ENCODE measurements around the gene CERS5.

CERS5 gene, protein sequence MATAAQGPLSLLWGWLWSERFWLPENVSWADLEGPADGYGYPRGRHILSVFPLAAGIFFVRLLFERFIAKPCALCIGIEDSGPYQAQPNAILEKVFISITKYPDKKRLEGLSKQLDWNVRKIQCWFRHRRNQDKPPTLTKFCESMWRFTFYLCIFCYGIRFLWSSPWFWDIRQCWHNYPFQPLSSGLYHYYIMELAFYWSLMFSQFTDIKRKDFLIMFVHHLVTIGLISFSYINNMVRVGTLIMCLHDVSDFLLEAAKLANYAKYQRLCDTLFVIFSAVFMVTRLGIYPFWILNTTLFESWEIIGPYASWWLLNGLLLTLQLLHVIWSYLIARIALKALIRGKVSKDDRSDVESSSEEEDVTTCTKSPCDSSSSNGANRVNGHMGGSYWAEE

DNA sequence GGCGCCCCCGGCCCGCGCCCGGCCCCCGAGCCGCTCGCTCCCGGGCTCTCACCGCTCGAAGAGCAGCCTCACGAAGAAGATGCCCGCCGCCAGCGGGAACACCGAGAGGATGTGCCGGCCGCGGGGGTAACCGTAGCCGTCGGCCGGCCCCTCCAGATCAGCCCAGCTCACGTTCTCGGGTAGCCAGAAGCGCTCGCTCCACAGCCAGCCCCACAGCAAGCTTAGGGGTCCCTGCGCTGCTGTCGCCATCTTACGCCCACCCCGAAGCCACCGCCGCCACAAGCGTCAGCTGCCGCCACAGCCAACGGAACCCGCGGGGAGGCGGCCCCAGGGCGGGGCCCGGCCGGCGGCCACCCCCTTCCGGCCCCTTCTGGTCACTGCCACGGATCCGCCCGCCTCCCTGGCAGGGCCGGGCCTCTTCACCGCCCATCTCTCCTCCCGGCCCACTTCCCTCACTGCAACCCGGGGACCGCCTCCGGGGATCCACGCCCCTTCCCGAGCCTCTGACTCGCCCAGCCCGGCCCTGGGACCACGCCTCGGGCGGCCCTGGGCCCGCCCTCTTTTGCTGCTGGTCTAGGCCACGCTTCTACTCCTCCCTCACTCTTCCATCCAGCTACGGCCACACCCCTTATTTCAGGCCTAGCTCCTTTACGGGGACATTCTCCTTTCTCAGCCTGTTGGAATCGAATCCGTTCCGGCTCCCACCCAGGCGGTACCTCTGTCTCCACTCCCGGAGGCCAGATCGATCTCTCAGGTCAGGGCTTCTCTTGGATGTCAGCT lies at the start of gene CERS5:
TSS of gene CERS5 (minus strand) at position 321 of the 780 bp plus-strand sequence. CDS start at position 249, 72 bp downstream.
- in situ Hi-C loops (cut with MboI; ENCODE audit: low sequenced_read_pairs), result no loop called here

DNA sequence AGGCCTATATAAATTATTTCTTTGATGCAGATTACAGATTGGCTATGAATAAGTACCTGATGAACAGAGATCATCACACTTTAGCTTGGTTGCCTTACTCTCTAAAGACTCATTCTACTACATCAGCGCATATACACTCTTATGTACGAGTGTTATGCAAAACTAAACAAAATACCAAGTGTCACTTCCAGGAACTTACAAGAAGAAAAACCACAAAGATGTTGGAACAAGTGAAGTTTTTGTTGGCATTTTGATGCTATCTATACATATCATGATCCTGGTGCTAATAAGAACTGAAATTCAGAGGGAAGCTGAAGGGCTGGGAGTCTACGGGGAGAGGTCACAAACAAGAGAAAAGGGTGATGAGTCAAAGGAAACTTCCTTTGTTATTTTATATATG lies 47.9 kb upstream of the CERS5 start:
- in situ Hi-C loops (cut with MboI; ENCODE audit: low sequenced_read_pairs), result no loop called here

DNA sequence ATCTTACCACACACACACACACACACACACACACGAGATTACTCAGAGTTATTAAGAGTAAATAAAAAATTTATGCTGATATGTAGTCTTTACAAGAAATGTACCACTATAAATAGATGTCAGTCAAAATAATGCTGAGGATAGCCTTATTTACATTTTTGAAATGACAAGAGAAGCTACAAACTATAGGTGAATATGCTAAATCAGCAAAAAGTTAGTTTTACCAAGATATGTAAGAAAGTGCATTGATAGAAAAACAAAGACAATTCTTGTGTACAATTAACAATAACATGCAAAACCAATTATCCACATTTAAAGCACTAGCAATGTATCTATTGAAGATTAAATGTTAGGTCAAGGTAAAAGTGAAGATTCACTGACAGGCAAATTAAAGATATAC lies 46.8 kb upstream of the CERS5 start:
- in situ Hi-C loops (cut with MboI; ENCODE audit: low sequenced_read_pairs), result no loop called here

DNA sequence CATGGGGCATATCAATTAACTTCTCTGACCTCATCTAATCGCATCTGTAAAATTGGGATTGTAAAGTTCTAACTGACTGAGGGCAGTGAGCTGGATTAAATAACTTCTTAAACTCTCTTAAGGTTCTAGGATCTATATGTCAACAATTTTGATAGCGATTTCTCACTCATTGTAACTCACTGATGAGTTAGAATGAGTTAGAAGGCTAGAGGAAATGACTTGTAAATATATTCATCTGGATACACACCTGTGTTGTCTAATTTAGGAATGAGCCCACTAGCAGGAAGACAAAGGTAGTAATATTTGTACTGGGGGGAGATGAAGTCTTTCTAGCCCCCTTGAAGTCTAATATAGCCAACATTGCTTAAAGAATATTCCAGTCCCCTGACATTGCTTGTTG lies 46.3 kb upstream of the CERS5 start:
- in situ Hi-C loops (cut with MboI; ENCODE audit: low sequenced_read_pairs), result no loop called here

DNA sequence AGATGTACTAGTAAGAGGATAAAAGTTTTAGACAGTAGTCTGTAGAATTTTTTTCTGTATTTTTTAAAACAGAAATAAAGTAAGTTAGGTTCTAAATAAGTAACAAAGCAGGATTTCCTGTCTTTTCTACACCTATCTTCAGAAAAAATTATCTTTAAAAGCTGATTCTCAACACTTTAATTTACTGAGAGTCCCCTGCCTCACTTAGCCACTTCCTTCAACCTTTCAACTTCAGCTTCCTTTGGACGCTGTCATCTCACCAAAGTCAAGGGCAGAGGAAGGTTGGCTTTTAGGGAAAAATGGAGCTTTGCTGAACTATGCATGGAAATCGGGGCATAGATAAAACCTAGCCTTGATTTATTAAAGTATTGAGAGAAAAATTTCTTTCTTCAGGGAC lies 44.9 kb upstream of the CERS5 start:
- in situ Hi-C loops (cut with MboI; ENCODE audit: low sequenced_read_pairs), result no loop called here

DNA sequence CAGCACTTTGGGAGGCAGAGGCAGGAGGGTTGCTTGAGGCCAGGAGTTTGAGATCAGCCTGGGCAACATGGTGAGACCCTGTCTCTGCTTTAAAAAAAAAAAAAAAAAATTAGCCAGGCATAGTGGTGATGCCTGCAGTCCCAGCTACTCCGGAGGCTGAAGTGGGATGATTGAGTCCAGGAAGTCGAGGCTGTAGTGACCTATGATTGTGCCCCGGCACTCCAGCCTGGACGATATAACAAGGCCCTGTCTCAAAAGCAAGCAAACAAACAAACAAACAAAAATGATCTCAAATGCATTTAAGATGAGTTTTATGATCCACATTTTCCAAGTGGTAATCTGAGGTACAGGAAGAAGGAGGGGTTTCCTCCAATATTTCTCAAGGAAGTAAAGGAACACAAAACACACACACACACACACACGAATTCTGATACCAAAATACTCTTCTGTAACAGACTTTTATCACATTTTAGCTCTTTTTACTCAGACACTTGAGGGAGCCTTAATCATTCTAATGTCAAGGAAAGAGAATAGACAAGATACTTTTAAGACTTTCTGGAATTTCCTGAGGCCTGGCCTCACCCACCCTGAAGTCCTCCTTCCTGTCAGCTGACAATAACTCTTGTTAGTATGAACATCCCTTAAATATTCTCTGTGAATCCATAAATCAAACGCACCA lies 44.4 kb upstream of the CERS5 start:
- in situ Hi-C loops (cut with MboI; ENCODE audit: low sequenced_read_pairs), result no loop called here

DNA sequence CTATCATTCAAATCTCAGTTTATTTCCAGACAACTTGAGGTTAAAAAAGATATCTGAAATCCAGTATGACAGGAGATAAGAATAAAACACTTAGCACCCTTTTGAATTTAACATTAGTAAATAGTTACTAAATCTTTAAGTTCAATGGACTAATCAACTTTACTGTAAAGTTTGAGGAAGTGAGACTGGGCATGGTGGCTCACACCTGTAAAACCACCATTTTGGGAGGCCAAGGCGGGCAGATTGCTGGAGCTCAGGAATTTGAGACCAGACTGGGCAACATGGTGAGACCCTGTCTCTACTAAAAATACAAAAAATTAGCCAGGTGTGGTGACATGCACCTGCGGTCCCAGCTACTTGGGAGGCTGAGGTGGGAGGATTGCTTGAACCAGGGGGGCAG lies 40.3 kb upstream of the CERS5 start:
- in situ Hi-C loops (cut with MboI; ENCODE audit: low sequenced_read_pairs), result no loop called here

DNA sequence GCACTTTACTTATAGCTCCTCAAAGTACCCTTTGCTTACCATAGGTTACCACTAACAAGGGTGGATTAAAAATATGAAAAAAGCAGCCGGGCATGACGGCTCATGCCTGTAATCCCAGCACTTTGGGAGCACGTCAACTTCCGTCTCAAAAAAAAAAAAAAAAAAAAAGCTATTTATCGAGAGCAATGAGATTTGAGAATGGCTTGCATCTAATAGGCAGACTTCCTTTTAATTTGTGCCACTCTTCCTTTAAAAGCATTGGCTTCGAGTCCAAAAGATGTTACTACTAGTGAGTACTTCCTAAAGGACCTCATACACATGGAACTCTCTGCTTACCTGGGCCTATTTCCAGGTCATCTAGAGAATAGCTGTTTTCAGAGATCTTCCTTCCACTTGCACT lies 38.5 kb upstream of the CERS5 start:
- in situ Hi-C loops (cut with MboI; ENCODE audit: low sequenced_read_pairs), result no loop called here

DNA sequence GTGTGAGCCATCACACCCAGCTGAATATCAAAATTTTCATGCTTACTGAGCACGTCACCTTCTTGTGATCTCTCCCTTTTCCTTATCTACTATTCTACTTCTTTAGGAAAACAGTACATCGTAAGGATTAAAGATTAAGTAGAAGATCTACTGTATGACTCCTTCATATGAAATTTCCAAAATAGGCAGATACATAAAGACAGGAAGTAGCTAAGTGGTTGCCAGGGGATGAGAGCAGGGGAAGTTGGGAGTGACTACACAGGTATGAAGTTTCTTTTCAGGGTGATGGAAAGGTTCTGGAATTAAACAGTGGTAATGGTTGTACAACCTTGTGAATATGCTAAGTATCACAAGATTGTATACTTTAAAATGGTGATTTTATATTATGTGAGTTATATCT lies 36.5 kb upstream of the CERS5 start:
- in situ Hi-C loops (cut with MboI; ENCODE audit: low sequenced_read_pairs), result no loop called here

DNA sequence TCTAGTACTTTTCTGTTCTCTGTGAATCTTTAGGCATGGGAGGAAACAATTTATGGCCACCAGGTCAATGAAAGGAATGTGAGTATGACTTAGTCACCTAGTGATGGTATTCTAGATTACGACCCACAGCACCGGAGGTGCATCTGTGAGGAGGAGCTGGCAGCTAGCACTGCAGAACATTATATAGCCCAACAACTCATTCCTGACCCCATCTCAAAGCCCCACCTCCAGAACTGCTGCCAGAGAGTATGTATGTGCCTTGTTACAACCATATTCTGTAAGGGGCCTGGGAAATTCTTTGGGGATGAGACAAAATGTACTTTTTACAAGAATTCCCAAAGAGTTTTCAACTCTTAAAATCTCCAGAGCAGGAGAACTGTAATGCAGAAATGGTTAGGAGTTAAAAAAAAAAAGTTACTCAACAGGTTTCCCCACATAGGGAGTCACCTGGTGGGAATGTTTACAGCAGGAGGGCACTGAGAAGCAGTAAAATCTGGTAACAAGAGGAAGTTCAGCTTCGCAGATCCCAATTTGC lies 34.9 kb upstream of the CERS5 start:
- in situ Hi-C loops (cut with MboI; ENCODE audit: low sequenced_read_pairs), result no loop called here

DNA sequence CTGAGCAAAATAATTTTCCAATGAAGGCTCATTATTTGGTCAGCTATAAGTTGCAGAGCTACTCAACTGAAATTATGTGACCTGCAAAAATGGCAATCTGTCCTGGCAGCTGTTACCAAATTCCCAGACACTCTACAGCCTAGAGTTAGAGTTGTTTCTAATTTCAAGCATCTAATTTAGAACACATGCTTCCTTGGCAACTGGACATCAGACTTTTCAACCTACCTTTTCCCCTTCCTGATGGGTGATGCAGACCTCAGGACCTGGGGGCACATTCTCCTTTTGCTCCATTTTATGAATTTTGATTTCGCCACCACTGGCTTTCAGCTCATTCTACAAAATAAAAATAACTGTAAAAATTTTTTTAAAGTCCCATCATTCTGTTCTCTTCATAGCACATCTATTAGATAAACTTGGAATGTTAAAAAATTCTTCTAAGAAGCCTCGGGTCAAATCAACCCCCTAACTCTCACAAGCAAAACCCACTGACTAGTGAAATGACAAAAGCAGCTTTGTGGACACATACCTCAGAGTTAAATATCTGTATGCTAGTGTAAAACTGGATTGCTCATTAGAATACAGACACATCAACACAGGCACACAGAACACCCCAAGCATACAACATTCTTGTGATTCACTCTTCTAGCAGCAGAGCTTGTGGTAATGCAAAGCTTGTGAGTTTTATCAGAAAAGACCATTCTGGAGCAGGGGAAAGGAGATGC lies 33.5 kb upstream of the CERS5 start:
- in situ Hi-C loops (cut with MboI; ENCODE audit: low sequenced_read_pairs), result no loop called here

DNA sequence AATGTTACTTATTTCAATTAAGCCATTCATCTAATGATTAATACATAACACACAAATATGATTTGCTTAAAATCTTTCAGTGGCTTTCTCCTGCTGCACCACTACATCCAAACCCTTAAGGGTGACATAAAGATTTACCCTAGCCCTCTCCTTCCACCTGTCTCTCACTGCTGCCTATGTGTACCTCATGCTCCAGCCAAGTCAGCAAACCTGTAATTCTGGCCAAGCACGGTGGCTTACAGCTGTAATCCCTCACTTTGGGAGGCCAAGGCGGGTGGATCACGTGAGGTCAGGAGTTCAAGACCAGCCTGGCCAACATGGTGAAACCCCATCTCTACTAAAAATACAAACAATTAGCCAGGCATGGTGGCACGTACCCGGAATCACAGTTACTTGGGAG lies 31.7 kb upstream of the CERS5 start:
- in situ Hi-C loops (cut with MboI; ENCODE audit: low sequenced_read_pairs), result no loop called here

DNA sequence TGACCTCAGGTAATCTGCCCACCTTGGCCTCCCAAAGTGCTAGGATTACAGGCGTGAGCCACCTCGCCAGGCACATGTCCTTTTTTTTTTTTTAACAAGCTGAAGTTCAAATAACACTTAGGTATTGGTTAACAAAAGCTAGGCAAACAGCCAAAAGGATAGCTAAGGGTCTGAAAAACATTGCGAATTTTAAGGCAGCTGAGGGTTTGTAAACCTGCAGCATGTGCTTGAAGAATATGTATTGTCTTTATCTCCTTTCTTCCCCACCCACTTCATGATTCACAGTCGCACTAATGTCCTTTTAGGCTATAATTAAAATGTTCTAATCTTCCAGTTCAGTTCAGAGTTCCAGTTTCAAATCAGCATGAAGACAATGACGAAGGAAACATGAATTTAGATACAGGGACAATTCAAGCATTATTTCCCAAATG lies 30.1 kb upstream of the CERS5 start:
- in situ Hi-C loops (cut with MboI; ENCODE audit: low sequenced_read_pairs), result no loop called here

DNA sequence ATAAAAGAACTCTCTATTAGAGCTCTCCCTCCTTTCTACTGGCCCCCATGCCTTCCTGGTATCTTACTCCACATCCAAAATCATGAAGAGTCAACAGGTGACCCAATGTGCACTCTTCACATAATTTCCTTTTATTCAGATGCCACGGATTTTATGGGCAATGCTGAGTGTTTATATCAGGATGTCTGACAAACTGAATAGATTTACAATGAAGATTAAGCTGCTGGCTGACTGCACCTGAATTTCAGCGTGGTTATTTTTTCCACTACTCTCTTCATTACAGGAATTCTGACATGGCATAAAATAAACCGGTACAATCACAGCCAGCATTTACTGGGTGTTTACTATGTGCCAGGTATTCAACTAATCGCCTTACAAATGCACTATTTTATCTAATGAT lies 29.4 kb upstream of the CERS5 start:
- in situ Hi-C loops (cut with MboI; ENCODE audit: low sequenced_read_pairs), result no loop called here

DNA sequence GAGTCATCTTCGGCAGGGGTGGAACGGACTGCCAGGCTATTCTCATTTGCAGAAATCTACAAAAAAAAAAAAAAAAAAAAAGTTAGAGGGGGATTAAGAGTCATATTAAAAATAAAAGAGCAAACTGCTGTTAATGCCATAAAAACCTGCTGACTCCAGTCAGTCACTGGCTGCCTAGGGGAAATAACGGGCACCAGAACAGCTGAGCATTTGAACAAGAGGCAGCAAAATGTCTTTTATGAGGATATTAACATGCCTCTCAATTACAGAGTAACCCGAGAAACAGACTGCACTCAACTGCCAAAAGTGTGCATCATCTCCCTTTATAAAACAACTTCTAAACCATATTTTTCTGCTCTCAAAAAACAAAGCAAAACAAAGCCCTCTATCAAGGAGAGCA lies 28.7 kb upstream of the CERS5 start:
- in situ Hi-C loops (cut with MboI; ENCODE audit: low sequenced_read_pairs), result no loop called here

DNA sequence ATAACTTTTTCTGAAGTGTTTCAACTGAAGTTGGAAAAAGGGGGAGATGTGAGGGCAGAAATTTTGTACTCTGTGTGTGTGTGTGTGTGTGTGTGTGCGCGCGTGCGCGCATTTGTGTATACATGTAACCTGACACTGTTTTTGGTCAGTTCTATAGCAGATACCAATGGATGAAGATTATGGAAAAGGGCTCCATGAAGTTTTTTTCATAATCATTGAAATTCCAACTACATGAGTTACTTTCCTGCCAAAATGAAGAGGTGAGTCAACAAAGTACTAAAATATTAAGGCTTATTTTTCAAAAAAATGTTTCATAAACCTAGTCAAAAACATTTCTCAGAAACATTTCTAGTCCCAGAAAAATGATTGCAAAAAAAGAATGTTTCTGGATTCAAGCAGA lies 25.7 kb upstream of the CERS5 start:
- in situ Hi-C loops (cut with MboI; ENCODE audit: low sequenced_read_pairs), result no loop called here

DNA sequence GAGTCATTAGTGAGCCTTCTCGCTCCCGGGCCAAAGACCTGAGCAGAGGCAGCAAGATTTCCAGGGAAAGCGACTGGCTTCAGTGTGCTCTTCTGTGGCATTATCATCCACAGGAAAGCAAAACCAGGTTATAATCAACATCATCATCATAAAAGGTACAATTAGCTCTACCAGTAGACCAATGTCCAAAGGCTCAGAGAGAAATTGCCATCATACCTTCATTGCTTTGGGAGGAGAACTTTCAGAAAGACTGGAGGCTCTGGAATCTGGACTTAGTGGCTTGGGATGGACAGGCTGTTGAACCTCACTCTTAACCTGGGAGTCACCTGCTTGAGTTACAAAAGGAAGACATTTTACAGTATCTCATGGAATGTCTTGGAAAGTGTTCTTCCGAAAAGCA lies 25.1 kb upstream of the CERS5 start:
- in situ Hi-C loops (cut with MboI; ENCODE audit: low sequenced_read_pairs), result no loop called here

DNA sequence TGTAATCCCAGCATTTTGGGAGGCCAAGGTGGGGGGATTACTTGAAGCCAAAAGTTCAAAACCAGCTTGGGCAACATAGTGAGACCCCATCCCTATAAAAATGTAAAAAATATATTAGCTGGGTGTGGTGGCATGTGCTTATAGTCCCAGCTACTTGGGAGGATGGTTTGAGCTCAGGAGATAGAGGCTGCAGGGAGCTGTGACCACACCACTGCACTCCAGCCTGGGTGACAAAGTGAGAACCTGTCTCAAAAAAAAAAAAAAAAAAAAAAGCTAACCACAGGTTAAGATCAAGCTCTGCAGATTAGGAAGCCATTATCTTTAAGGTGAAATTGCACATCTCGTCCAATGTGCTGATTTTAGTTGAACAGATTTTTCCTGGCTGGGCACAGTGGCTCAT lies 23.7 kb upstream of the CERS5 start:
- in situ Hi-C loops (cut with MboI; ENCODE audit: low sequenced_read_pairs), result no loop called here

DNA sequence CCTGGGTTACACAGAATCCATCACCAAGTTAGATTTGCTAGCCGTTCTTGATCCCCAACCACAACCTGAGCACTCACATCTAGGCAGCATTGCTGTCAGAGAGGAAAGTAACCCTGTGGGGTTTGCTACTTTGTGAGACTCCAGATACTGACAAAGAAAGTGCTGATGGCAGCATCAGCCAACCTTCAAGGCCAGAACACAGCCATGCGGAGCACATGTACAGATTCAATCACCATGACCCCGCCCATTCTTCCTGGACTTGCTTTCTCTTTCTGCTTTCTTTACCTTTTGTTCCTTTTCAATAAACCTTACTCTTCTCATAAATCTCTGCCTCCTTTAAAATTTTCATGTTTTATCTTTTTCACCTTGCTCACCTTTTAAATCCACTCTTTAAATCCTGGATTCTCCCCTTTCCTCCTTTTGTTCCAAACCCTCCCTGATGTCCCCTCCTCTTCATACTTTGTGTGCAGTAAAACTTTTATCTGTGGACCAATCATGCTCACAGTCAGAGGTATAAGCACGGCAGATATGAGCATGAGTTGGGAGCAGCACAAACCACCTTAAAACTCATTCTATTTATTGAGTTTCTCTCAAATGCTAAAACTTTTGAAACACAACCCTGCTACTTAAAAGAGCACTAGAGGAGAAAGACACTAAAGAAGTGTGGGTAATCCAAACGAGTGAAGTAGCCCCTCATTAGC lies 21.9 kb upstream of the CERS5 start:
- in situ Hi-C loops (cut with MboI; ENCODE audit: low sequenced_read_pairs), result no loop called here

DNA sequence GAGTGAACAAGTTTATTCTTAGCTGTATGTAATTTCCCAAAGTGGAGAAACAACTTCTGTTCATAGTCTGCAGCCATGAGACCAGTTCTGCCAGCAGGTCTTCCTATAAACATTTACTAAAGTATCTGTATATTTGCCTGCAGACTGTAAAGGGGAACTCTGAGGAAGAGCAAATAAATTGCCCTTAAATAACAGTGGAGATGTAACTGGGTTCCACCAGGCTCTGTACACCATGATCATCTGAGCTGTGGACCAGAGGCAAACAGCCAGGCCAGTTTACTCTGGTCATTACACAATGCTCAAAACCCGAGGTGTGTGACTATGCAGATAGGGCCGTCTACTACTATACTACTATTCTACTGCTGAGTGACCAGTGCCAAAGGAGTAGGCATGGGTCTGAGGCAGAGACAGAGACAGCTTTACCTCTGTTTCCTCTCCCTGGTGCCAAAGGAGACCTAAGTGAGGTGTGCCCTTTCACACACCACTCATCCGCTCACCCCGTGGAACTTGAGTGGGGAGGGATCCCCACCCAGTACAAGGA lies 21.1 kb upstream of the CERS5 start:
- in situ Hi-C loops (cut with MboI; ENCODE audit: low sequenced_read_pairs), result no loop called here

Measured in HL-60/S4 treated with retinoic acid at 250 ng/mL for 4 days and 3 days (cell line).